ENCODE results near the gene PTPRO.
A peak's percentile ranks its signal among the peaks of the same experiment; 100 is the strongest.

PTPRO gene

GRCh38 chr12:15322164-15323061 is at the start of gene PTPRO:
Gene PTPRO, plus strand, starts transcription at chr12:15322508.
- DNase-seq (ENCODE audit: low read depth) = no peak

GRCh38 chr12:15273896-15274295 is 48.4 kb upstream of the PTPRO start:
- DNase-seq (ENCODE audit: low read depth) = no peak

- no peak for DNase-seq (ENCODE audit: low read depth)
Observed at GRCh38 chr12:15274561-15274967, 47.7 kb upstream of the PTPRO start.

GRCh38 chr12:15276088-15276698 is 46.1 kb upstream of the PTPRO start:
- peak; percentile 38 for DNase-seq (ENCODE audit: low read depth)

GRCh38 chr12:15278816-15279658 is 43.3 kb upstream of the PTPRO start:
- DNase-seq (ENCODE audit: low read depth) = peak; percentile 30

GRCh38 chr12:15280930-15281329 is 41.4 kb upstream of the PTPRO start:
- no peak for DNase-seq (ENCODE audit: low read depth)

- DNase-seq (ENCODE audit: low read depth) = no peak
Observed at GRCh38 chr12:15289192-15289591, 33.1 kb upstream of the PTPRO start.

- DNase-seq (ENCODE audit: low read depth) = no peak
Observed at GRCh38 chr12:15293731-15294130, 28.6 kb upstream of the PTPRO start.

GRCh38 chr12:15299947-15300346 is 22.4 kb upstream of the PTPRO start:
- DNase-seq (ENCODE audit: low read depth) = no peak

- no peak for DNase-seq (ENCODE audit: low read depth)
Observed at GRCh38 chr12:15304296-15304695, 18.0 kb upstream of the PTPRO start.

- no peak for DNase-seq (ENCODE audit: low read depth)
Observed at GRCh38 chr12:15306605-15307004, 15.7 kb upstream of the PTPRO start.

- DNase-seq (ENCODE audit: low read depth) = no peak
Observed at GRCh38 chr12:15307079-15307478, 15.2 kb upstream of the PTPRO start.

GRCh38 chr12:15318841-15319240 is 3.5 kb upstream of the PTPRO start:
- no peak for DNase-seq (ENCODE audit: low read depth)

- no peak for DNase-seq (ENCODE audit: low read depth)
Observed at GRCh38 chr12:15320881-15321280, 1.4 kb upstream of the PTPRO start.

- DNase-seq (ENCODE audit: low read depth) = no peak
Observed at GRCh38 chr12:15323480-15323879, 1.2 kb downstream of the PTPRO start.

GRCh38 chr12:15329891-15330290 is 7.6 kb downstream of the PTPRO start:
- no peak for DNase-seq (ENCODE audit: low read depth)

GRCh38 chr12:15334225-15334624 is 11.9 kb downstream of the PTPRO start:
- no peak for DNase-seq (ENCODE audit: low read depth)

- no peak for DNase-seq (ENCODE audit: low read depth)
Observed at GRCh38 chr12:15335959-15336358, 13.7 kb downstream of the PTPRO start.

- peak; percentile 72 for DNase-seq (ENCODE audit: low read depth)
Observed at GRCh38 chr12:15336768-15337553, 14.7 kb downstream of the PTPRO start.

- DNase-seq (ENCODE audit: low read depth) = no peak
Observed at GRCh38 chr12:15341371-15341770, 19.1 kb downstream of the PTPRO start.

- no peak for DNase-seq (ENCODE audit: low read depth)
Observed at GRCh38 chr12:15344561-15344960, 22.3 kb downstream of the PTPRO start.

- peak; percentile 4 for DNase-seq (ENCODE audit: low read depth)
Observed at GRCh38 chr12:15346488-15346887, 24.2 kb downstream of the PTPRO start.

Data from HS-27A (cell line).